ENCODE results near the gene SH3BP1.

The SH3BP1 gene

GRCh38 chr22:37664249-37665101, 25.0 kb downstream of the SH3BP1 start:
- ATAC-seq (ENCODE audit: low read depth) (no peak), DNase-seq (ENCODE audit: low spot score in 2 of 2) (no peak)
- Mint-ChIP-seq H3K4me3 (no peak overlapping the region), H3K27ac (no peak overlapping the region), H3K36me3 (peaks cover 8% of the 10 kb centered on the region), H3K4me1 (peaks cover 29% of the 10 kb centered on the region), H3K9me3 (no peaks in the 10 kb centered on the region), H3K27me3 (no peaks in the 10 kb centered on the region)

- H3K4me1 Mint-ChIP-seq = peaks cover 19% of the 10 kb centered on the region
- H3K27ac Mint-ChIP-seq = no peak overlapping the region
- ATAC-seq (ENCODE audit: low read depth) (no peak), DNase-seq (ENCODE audit: low spot score in 2 of 2) (no peak)
- no peak overlapping the region for H3K4me3 Mint-ChIP-seq
- peaks cover 8% of the 10 kb centered on the region for H3K36me3 Mint-ChIP-seq
- H3K27me3 Mint-ChIP-seq = no peaks in the 10 kb centered on the region
- H3K9me3 Mint-ChIP-seq = no peaks in the 10 kb centered on the region
Observed at GRCh38 chr22:37665487-37665886, 26.0 kb downstream of the SH3BP1 start.

GRCh38 chr22:37669586-37669985, 30.1 kb downstream of the SH3BP1 start:
- H3K27ac Mint-ChIP-seq = no peak overlapping the region
- no peak for ATAC-seq (ENCODE audit: low read depth)

GRCh38 chr22:37672206-37672919, 32.9 kb downstream of the SH3BP1 start:
- no peaks in the 10 kb centered on the region for H3K27me3 Mint-ChIP-seq
- peak overlapping the region; percentile 14 for H3K4me3 Mint-ChIP-seq
- peak overlapping the region; percentile 62 for H3K27ac Mint-ChIP-seq
- DNase-seq (ENCODE audit: low spot score in 2 of 2) = no peak
- peaks cover 25% of the 10 kb centered on the region for H3K4me1 Mint-ChIP-seq
- no peaks in the 10 kb centered on the region for H3K9me3 Mint-ChIP-seq
- H3K36me3 Mint-ChIP-seq = no peaks in the 10 kb centered on the region
- ATAC-seq (ENCODE audit: low read depth) = no peak

More at GRCh38 chr22:37669586-37669985, 30.1 kb downstream of the SH3BP1 start:
- Mint-ChIP-seq H3K36me3 (peaks cover 7% of the 10 kb centered on the region), H3K4me1 (peaks cover 17% of the 10 kb centered on the region), H3K27me3 (no peaks in the 10 kb centered on the region), H3K9me3 (no peaks in the 10 kb centered on the region), H3K4me3 (no peak overlapping the region)
- DNase-seq (ENCODE audit: low spot score in 2 of 2) = no peak

- no peaks in the 10 kb centered on the region for H3K9me3 Mint-ChIP-seq
- H3K27ac Mint-ChIP-seq = peak overlapping the region; percentile 62
- no peaks in the 10 kb centered on the region for H3K36me3 Mint-ChIP-seq
- H3K27me3 Mint-ChIP-seq = no peaks in the 10 kb centered on the region
- H3K4me3 Mint-ChIP-seq = no peak overlapping the region
- H3K4me1 Mint-ChIP-seq = peaks cover 27% of the 10 kb centered on the region
- DNase-seq (ENCODE audit: low spot score in 2 of 2) (no peak), ATAC-seq (ENCODE audit: low read depth) (no peak)
Observed at GRCh38 chr22:37672920-37673455, 33.5 kb downstream of the SH3BP1 start.

- Mint-ChIP-seq H3K9me3 (no peaks in the 10 kb centered on the region), H3K27ac (peak overlapping the region; percentile 97), H3K36me3 (no peaks in the 10 kb centered on the region), H3K27me3 (no peaks in the 10 kb centered on the region), H3K4me1 (peaks cover 28% of the 10 kb centered on the region), H3K4me3 (peak overlapping the region; percentile 65)
- ATAC-seq (ENCODE audit: low read depth) = no peak
- no peak for DNase-seq (ENCODE audit: low spot score in 2 of 2)
Observed at GRCh38 chr22:37674248-37674647, 34.8 kb downstream of the SH3BP1 start.

- Mint-ChIP-seq H3K36me3 (peaks cover 5% of the 10 kb centered on the region), H3K9me3 (no peaks in the 10 kb centered on the region), H3K4me3 (peak within 1 kb of the TSS; percentile 87), H3K4me1 (peaks cover 28% of the 10 kb centered on the region), H3K27me3 (no peaks in the 10 kb centered on the region), H3K27ac (peak within 1 kb of the TSS; percentile 97)
- ATAC-seq (ENCODE audit: low read depth) (peak; percentile 20), DNase-seq (ENCODE audit: low spot score in 2 of 2) (no peak)
Observed at GRCh38 chr22:37674951-37675929, 35.8 kb downstream of the SH3BP1 start, which contains the start of gene LGALS1. Gene LGALS1 (plus strand): TSS chr22:37675636. CDS start chr22:37675703, 67 bp downstream.

- Mint-ChIP-seq H3K27ac (peak overlapping the region; percentile 97), H3K4me3 (peak overlapping the region; percentile 87)
Observed at GRCh38 chr22:37675930-37676735, 36.7 kb downstream of the SH3BP1 start.

GRCh38 chr22:37676736-37677492, 37.4 kb downstream of the SH3BP1 start:
- H3K27me3 Mint-ChIP-seq = no peaks in the 10 kb centered on the region
- DNase-seq (ENCODE audit: low spot score in 2 of 2) (peak; percentile 82 to 88), ATAC-seq (ENCODE audit: low read depth) (peak; percentile 86)
- H3K4me3 Mint-ChIP-seq = peak overlapping the region; percentile 87
- H3K4me1 Mint-ChIP-seq = peaks cover 34% of the 10 kb centered on the region
- peaks cover 5% of the 10 kb centered on the region for H3K36me3 Mint-ChIP-seq
- peak overlapping the region; percentile 97 for H3K27ac Mint-ChIP-seq
- H3K9me3 Mint-ChIP-seq = no peaks in the 10 kb centered on the region

More at GRCh38 chr22:37675930-37676735, 36.7 kb downstream of the SH3BP1 start:
- DNase-seq (ENCODE audit: low spot score in 2 of 2) (no peak), ATAC-seq (ENCODE audit: low read depth) (no peak)
- no peaks in the 10 kb centered on the region for H3K9me3 Mint-ChIP-seq
- peaks cover 28% of the 10 kb centered on the region for H3K4me1 Mint-ChIP-seq
- no peaks in the 10 kb centered on the region for H3K27me3 Mint-ChIP-seq
- H3K36me3 Mint-ChIP-seq = peaks cover 5% of the 10 kb centered on the region

- Mint-ChIP-seq H3K27ac (peak overlapping the region; percentile 97), H3K36me3 (peaks cover 5% of the 10 kb centered on the region), H3K9me3 (no peaks in the 10 kb centered on the region), H3K4me1 (peaks cover 28% of the 10 kb centered on the region), H3K4me3 (peak overlapping the region; percentile 87), H3K27me3 (no peaks in the 10 kb centered on the region)
- ATAC-seq (ENCODE audit: low read depth) (peak; percentile 57), DNase-seq (ENCODE audit: low spot score in 2 of 2) (no peak)
Observed at GRCh38 chr22:37677493-37677974, 38.1 kb downstream of the SH3BP1 start.

GRCh38 chr22:37678372-37678771, 38.9 kb downstream of the SH3BP1 start:
- no peaks in the 10 kb centered on the region for H3K27me3 Mint-ChIP-seq
- peak overlapping the region; percentile 97 for H3K27ac Mint-ChIP-seq
- H3K4me3 Mint-ChIP-seq = no peak overlapping the region
- peaks cover 27% of the 10 kb centered on the region for H3K4me1 Mint-ChIP-seq
- ATAC-seq (ENCODE audit: low read depth) (no peak), DNase-seq (ENCODE audit: low spot score in 2 of 2) (no peak)
- H3K9me3 Mint-ChIP-seq = no peaks in the 10 kb centered on the region
- H3K36me3 Mint-ChIP-seq = peaks cover 5% of the 10 kb centered on the region

- Mint-ChIP-seq H3K4me1 (peaks cover 19% of the 10 kb centered on the region), H3K27ac (peak overlapping the region; percentile 71)
Observed at GRCh38 chr22:37679670-37680069, 40.2 kb downstream of the SH3BP1 start.

More at GRCh38 chr22:37679670-37680069, 40.2 kb downstream of the SH3BP1 start:
- DNase-seq (ENCODE audit: low spot score in 2 of 2) (no peak), ATAC-seq (ENCODE audit: low read depth) (no peak)
- Mint-ChIP-seq H3K9me3 (no peaks in the 10 kb centered on the region), H3K27me3 (no peaks in the 10 kb centered on the region), H3K36me3 (peaks cover 5% of the 10 kb centered on the region), H3K4me3 (no peak overlapping the region)

Data from memory B cell (primary cell).